Tibial nerve (tissue), 4 donors: Measurements from ENCODE around the gene TMEM181. TPM values are rescaled to one million over a fixed set of nuclear protein-coding genes. Genes with fewer than 3 reads are reported as not detected.
"Not testable (repeated sequence)": the region's sequence is repeated elsewhere in the genome, so short reads cannot be mapped to it uniquely, and the experiment has no call there.

ENCODE experiments used
- DNase-seq, 2 donors: peaks; one replicate each; pipeline ENCODE4 v3.0.0-alpha.2; 2019; ENCODE audit warnings: low spot score in 2 of 2
- H3K27ac ChIP-seq, 4 donors: fragments of 200-600 bp; sonication (generic) in 3 of 4; one replicate each; pipeline ENCODE4 v1.5.1; 2017 to 2019; ENCODE audit warnings: mild to moderate bottlenecking in 1 of 4
- H3K27me3 ChIP-seq, 2 donors: fragments of 200-600 bp; sonication (generic) in 1 of 2; one replicate each; pipeline versions ENCODE4 v1.5.1 to v1.6.0; 2017 to 2019
- H3K36me3 ChIP-seq, 3 donors: fragments of 200-600 bp; sonication (generic); one replicate each; pipeline ENCODE4 v1.5.1; 2018 to 2019
- H3K4me1 ChIP-seq, 4 donors: fragments of 200-600 bp; sonication (generic) in 3 of 4; one replicate each; pipeline ENCODE4 v1.5.1; 2017 to 2019
- H3K4me3 ChIP-seq, 4 donors: fragments of 200-600 bp; sonication (generic) in 3 of 4; one replicate each; pipeline ENCODE4 v1.5.1; 2017 to 2019; ENCODE audit warnings: mild to moderate bottlenecking in 1 of 4, moderate library complexity in 1 of 4
- H3K9me3 ChIP-seq, 4 donors: fragments of 200-600 bp; sonication (generic) in 3 of 4; one replicate each; pipeline ENCODE4 v1.5.1; 2017 to 2019
- EP300 ChIP-seq, 2 donors: sonication (generic); formaldehyde crosslinking; IDR thresholded peaks; one replicate each; pipeline ENCODE4 v1.6.1; 2017; ENCODE audit warnings: antibody characterized with exemption in 2 of 2, mild to moderate bottlenecking in 1 of 2
- POLR2A ChIP-seq, 2 donors: fragments of 450-650 bp; IDR thresholded peaks; one replicate each; pipeline ENCODE4 v1.6.1; 2017; ENCODE audit warnings: antibody characterized with exemption in 2 of 2, mild to moderate bottlenecking in 2 of 2, moderate library complexity in 2 of 2
- whole genome bisulfite sequencing, 2 donors: methylation state at CpG; one replicate each; pipeline ENCODE4 v1.1.5; 2018; 5-methylcytosine and 5-hydroxymethylcytosine counted together
- total RNA-seq, 4 donors: library from RNA; depleted of rRNA; stranded (reverse); fragments of >200 nt; gene quantifications; one replicate each; pipeline ENCODE4 v1.1.0, GENCODE V29; 2016
- TF ChIP-seq, protein P1 (sequence below), 5 experiments: fragments of 200-600 bp in 3 of 5; fragments of 450-650 bp in 2 of 5; sonication (generic) in 3 of 5; IDR thresholded peaks; one replicate each; pipeline ENCODE4 v1.5.1; 2016 to 2019; ENCODE audit warnings: antibody characterized with exemption in 5 of 5, mild to moderate bottlenecking in 3 of 5, moderate library complexity in 2 of 5

TMEM181 gene
- total RNA-seq, 4 donors from 2014 or later = 14.1 to 19.0 (median 17.8) TPM

DNA sequence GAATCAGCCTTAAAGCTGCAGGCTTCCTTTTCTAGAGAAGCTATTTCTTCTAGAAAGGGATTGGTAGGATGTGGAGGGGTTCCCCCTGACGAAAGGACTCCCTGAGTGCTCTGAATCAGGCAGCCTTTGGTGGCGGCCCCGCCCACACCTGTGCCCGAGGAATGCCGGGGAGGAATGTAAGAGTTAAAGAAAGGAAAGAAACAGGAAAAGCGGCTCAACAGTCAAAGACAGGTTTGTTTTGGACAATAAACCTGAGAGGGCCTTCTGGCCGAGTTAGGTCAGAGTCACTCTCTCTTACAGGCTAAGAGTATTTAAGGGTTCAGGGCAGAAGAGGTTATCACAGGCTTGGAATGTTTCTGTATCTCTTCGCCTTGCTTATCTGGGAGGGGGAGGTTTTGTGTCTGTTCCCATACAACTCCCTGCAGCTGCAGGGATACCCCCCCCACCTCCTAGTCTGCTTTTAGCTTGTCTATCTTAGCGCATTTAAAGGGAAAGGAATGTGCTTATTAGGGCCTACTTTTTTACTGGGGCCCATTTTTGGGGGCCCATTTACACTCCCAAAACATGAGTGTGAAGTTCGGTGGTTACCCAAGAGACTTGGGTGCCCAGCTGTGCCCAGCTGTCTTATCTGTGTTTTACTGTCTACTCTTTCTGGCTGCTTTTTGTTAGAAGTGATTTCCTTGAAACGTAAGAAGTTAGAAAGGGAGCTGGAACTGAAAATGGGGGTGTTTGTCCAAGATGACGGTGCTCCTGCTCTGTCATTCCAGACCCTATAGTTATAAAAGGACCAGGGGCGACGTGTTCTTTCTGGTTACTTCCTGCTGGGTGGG is 51.9 kb downstream of the TMEM181 start:
- WGBS, 2 donors = 78 to 79% methylated on average over 14 of the region's 14 CpGs
- TF ChIP-seq EP300 (IDR thresholded peaks at IDR 0.05) (no peak), POLR2A (IDR thresholded peaks at IDR 0.05) (no peak)
- TF ChIP-seq, protein P1, sequence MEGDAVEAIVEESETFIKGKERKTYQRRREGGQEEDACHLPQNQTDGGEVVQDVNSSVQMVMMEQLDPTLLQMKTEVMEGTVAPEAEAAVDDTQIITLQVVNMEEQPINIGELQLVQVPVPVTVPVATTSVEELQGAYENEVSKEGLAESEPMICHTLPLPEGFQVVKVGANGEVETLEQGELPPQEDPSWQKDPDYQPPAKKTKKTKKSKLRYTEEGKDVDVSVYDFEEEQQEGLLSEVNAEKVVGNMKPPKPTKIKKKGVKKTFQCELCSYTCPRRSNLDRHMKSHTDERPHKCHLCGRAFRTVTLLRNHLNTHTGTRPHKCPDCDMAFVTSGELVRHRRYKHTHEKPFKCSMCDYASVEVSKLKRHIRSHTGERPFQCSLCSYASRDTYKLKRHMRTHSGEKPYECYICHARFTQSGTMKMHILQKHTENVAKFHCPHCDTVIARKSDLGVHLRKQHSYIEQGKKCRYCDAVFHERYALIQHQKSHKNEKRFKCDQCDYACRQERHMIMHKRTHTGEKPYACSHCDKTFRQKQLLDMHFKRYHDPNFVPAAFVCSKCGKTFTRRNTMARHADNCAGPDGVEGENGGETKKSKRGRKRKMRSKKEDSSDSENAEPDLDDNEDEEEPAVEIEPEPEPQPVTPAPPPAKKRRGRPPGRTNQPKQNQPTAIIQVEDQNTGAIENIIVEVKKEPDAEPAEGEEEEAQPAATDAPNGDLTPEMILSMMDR (IDR thresholded peaks at IDR 0.05) = no peak
- H3K36me3 ChIP-seq = peaks cover 0 to 82% (median 24%) of the 10 kb centered on the region in 3 donors
- DNase-seq = no peak
- H3K27me3 ChIP-seq = no peaks in the 10 kb centered on the region
- H3K4me3 ChIP-seq = no peak overlapping the region
- H3K27ac ChIP-seq = no peak overlapping the region
- no peaks in the 10 kb centered on the region for H3K4me1 ChIP-seq
- peaks cover 0 to 10% (median 0%) of the 10 kb centered on the region in 4 donors for H3K9me3 ChIP-seq

DNA sequence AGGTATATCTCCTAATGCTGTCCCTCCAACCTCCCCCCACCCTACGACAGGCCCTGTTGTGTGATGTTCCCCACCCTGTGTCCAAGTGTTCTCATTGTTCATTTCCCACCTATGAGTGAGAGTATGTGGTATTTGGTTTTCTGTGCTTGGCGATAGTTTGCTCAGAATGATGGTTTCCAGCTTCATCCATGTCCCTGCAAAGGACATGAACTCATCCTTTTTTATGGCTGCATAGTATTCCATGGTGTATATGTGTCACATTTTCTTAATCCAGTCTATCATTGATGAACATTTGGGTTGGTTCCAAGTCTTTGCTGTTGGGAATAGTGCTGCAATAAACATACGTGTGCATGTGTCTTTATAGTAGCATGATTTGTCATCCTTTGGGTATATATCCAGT is 54.7 kb downstream of the TMEM181 start:
- H3K36me3 ChIP-seq = peaks cover 0 to 64% (median 5%) of the 10 kb centered on the region in 3 donors

DNA sequence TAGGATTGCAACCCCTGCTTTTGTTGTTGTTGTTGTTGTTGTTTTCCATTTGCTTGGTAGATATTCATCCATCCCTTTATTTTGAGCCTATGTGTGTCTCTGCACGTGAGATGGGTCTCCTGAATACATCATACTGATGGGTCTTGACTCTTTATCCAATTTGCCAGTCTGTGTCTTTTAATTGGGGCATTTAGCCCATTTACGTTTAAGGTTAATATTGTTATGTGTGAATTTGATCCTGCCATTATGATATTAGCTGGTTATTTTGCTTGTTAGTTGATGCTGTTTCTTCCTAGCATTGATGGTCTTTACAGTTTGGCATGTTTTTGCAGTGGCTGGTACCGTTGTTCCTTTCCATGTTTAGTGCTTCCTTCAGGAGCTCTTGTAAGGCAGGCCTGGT is 58.4 kb downstream of the TMEM181 start:
- not testable (repeated sequence) for H3K27ac ChIP-seq, H3K4me3 ChIP-seq, H3K27me3 ChIP-seq, H3K4me1 ChIP-seq, DNase-seq
- 93 to 97% methylated on average over 3 of the region's 3 CpGs for WGBS, 2 donors
- H3K9me3 ChIP-seq = peaks cover 0 to 10% (median 0%) of the 10 kb centered on the region in 4 donors
- peaks cover 0 to 71% (median 0%) of the 10 kb centered on the region in 3 donors for H3K36me3 ChIP-seq

More for the DNA sequence above, 54.7 kb downstream of the TMEM181 start:
- WGBS, 2 donors = 95 to 98% methylated on average over 3 of the region's 3 CpGs
- H3K27me3 ChIP-seq, H3K4me1 ChIP-seq, H3K27ac ChIP-seq, H3K4me3 ChIP-seq, DNase-seq: not testable (repeated sequence)
- H3K9me3 ChIP-seq = peaks cover 0 to 10% (median 0%) of the 10 kb centered on the region in 4 donors

DNA sequence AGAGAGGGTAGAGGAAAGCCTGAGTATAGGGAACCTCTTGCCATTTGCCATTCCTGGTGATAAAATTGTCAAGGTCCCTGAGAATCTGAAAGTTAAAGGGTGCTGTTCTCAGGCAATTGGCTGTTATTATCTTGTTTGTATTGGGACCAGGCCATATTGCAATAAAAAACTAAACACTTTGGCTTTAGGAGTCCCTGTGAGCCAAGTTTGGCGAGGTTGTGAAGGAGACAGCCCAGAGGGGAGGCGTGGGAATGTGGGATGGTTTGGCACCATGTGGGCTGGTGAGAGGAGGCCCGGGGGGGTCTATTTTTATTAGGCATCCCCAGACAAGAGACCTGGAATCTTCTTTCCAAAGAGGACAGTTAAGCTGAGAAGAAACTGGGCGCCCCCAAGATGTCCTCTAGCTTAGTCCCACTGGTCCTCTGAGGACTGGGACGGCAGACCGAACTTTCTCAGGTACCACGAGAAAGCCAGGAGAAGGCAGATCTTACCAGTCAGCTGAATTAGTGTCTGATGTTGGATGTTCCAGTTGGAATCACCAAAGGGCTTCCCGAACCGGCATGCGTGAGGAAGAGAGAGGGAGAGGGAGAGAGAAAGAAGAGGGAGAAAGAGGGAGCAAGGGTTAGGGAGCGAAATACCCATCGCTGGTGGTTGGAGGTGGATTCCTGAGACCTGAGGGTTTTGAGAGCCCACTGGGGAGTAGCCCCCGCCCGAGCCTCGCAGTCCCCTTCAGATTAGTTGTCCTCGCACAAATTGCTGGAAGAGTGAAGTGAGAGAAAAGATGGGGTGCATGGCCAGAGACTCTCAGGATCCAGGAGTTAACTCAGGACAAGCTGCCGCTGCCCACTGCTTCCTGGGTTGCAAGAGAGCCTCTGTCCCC is 60.3 kb downstream of the TMEM181 start:
- Histone ChIP-seq H3K4me1 (no peaks in the 10 kb centered on the region), H3K27me3 (no peaks in the 10 kb centered on the region), H3K27ac (no peak overlapping the region), H3K4me3 (no peak overlapping the region), H3K9me3 (peaks cover 0 to 7% (median 0%) of the 10 kb centered on the region in 4 donors), H3K36me3 (peaks cover 0 to 66% (median 0%) of the 10 kb centered on the region in 3 donors)
- 88 to 93% methylated on average over 17 of the region's 17 CpGs for WGBS, 2 donors
- TF ChIP-seq POLR2A (IDR thresholded peaks at IDR 0.05) (no peak), EP300 (IDR thresholded peaks at IDR 0.05) (no peak)
- TF ChIP-seq, protein P1 (IDR thresholded peaks at IDR 0.05) = no peak
- no peak for DNase-seq

DNA sequence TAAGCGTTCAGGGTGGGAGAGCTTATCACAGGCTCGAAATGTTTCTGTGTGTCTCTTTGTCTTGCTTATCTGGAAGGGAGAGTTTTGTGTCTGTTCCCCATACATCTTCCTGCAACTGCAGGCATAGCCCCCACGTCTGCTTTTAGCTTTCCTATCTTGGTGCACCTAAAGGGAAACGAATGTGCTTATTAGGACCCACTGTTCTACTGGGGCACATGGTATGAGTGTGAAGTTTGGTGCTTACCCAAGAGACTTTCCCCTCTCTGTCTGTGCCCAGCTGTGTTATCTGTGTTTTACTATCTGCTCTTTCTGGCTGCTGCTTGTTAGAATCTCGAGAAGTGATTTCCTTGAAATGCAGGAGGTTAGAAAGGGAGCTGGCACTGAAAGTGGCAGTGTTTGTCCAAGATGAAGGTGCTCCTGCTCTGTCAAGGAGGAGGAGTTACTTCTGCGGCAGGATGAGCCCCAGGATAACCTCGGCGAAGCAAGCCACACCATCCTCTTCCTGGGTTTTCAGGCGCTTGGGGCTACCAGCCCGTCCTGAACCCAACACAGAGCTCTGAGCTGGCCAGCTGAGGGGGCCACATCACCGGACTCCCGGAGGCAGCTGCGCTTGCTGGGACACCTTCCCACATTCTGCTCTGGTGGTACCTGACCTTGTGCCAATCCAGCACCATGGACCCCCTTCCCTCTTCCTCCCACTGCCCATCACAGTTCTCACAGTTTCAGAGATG is 61.2 kb downstream of the TMEM181 start:
- Histone ChIP-seq H3K27ac (no peak overlapping the region), H3K9me3 (no peaks in the 10 kb centered on the region), H3K36me3 (peaks cover 0 to 68% (median 0%) of the 10 kb centered on the region in 3 donors), H3K27me3 (no peaks in the 10 kb centered on the region), H3K4me1 (no peaks in the 10 kb centered on the region), H3K4me3 (no peak overlapping the region)
- no peak for TF ChIP-seq POLR2A (IDR thresholded peaks at IDR 0.05)
- TF ChIP-seq, protein P1 (IDR thresholded peaks at IDR 0.05) = no peak
- no peak for TF ChIP-seq EP300 (IDR thresholded peaks at IDR 0.05)
- DNase-seq = no peak
- 90 to 93% methylated on average over 13 of the region's 13 CpGs for WGBS, 2 donors
